ENCODE results near the gene THAP11. TPM values are rescaled to one million over a fixed set of nuclear protein-coding genes. Genes with fewer than 3 reads are reported as not detected.

Gene THAP11
- total and polyA plus RNA-seq, 2 of the 13 experiments (the other 11 are each of a cell fraction or from before 2014, with no cell fraction given), result 44.2 to 53.4 TPM

GRCh38 chr16:67842509-67843342, 606 bp downstream of the THAP11 start (continued):
- TF ChIP-seq ZNF224 (CRISPR knock-in tag; IDR thresholded peaks at IDR 0.05), result 0 out of 2 replicates have a peak, but pooled peaks have one; percentile 33
- no peak for TF ChIP-seq TFDP1 (CRISPR knock-in tag; IDR thresholded peaks at IDR 0.05; ENCODE audit: borderline replicate concordance)
- peak; percentile 33; the same call in 1 of the 2 replicates for TF ChIP-seq PHF21A (CRISPR knock-in tag; IDR thresholded peaks at IDR 0.05)
- TF ChIP-seq AHR (CRISPR knock-in tag; IDR thresholded peaks at IDR 0.05), result no peak
- TF ChIP-seq TRIM24 (CRISPR knock-in tag; IDR thresholded peaks at IDR 0.05), result no peak
- no peak for TF ChIP-seq HNRNPK (IDR thresholded peaks at IDR 0.05; ENCODE audit: low read depth, low read length, poor library complexity, severe bottlenecking)
- 0 out of 2 replicates have a peak, but pooled peaks have one; percentile 17 for TF ChIP-seq MIER3 (CRISPR knock-in tag; IDR thresholded peaks at IDR 0.05; ENCODE audit: borderline replicate concordance)
- TF ChIP-seq NFRKB (IDR thresholded peaks at IDR 0.05), result no peak
- TF ChIP-seq, protein P1, sequence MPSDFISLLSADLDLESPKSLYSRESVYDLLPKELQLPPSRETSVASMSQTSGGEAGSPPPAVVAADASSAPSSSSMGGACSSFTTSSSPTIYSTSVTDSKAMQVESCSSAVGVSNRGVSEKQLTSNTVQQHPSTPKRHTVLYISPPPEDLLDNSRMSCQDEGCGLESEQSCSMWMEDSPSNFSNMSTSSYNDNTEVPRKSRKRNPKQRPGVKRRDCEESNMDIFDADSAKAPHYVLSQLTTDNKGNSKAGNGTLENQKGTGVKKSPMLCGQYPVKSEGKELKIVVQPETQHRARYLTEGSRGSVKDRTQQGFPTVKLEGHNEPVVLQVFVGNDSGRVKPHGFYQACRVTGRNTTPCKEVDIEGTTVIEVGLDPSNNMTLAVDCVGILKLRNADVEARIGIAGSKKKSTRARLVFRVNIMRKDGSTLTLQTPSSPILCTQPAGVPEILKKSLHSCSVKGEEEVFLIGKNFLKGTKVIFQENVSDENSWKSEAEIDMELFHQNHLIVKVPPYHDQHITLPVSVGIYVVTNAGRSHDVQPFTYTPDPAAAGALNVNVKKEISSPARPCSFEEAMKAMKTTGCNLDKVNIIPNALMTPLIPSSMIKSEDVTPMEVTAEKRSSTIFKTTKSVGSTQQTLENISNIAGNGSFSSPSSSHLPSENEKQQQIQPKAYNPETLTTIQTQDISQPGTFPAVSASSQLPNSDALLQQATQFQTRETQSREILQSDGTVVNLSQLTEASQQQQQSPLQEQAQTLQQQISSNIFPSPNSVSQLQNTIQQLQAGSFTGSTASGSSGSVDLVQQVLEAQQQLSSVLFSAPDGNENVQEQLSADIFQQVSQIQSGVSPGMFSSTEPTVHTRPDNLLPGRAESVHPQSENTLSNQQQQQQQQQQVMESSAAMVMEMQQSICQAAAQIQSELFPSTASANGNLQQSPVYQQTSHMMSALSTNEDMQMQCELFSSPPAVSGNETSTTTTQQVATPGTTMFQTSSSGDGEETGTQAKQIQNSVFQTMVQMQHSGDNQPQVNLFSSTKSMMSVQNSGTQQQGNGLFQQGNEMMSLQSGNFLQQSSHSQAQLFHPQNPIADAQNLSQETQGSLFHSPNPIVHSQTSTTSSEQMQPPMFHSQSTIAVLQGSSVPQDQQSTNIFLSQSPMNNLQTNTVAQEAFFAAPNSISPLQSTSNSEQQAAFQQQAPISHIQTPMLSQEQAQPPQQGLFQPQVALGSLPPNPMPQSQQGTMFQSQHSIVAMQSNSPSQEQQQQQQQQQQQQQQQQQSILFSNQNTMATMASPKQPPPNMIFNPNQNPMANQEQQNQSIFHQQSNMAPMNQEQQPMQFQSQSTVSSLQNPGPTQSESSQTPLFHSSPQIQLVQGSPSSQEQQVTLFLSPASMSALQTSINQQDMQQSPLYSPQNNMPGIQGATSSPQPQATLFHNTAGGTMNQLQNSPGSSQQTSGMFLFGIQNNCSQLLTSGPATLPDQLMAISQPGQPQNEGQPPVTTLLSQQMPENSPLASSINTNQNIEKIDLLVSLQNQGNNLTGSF (CRISPR knock-in tag; IDR thresholded peaks at IDR 0.05), result no peak
- no peak for TF ChIP-seq ZFP36L1 (CRISPR knock-in tag; IDR thresholded peaks at IDR 0.05)
- peak; percentile 94 for TF ChIP-seq ZNF234 (CRISPR knock-in tag; conservative IDR thresholded peaks at IDR 0.05)
- no peak for TF ChIP-seq ZNF570 (CRISPR knock-in tag; IDR thresholded peaks at IDR 0.05; ENCODE audit: borderline replicate concordance)
- TF ChIP-seq FOXA3 (CRISPR knock-in tag; IDR thresholded peaks at IDR 0.05), result no peak
- TF ChIP-seq IRF2 (CRISPR knock-in tag; IDR thresholded peaks at IDR 0.05), result no peak
- TF ChIP-seq NCOR1 (IDR thresholded peaks at IDR 0.05; ENCODE audit: borderline replicate concordance, low read length), result no peak
- TF ChIP-seq TBX3 (IDR thresholded peaks at IDR 0.05; ENCODE audit: borderline replicate concordance), result no peak
- TF ChIP-seq MBD4 (IDR thresholded peaks at IDR 0.05; ENCODE audit: borderline replicate concordance, low read length), result no peak
- TF ChIP-seq ZBTB7B (CRISPR knock-in tag; IDR thresholded peaks at IDR 0.05), result peak; percentile 70
- peak; percentile 84 for TF ChIP-seq ZSCAN25 (CRISPR knock-in tag; IDR thresholded peaks at IDR 0.05)

Data from HepG2 (cell line).